CD4-positive, alpha-beta T cell treated with Interleukin-4 for 1 hour (primary cell): Measurements from ENCODE around the gene CASP7.
"Not testable (repeated sequence)": the region's sequence is repeated elsewhere in the genome, so short reads cannot be mapped to it uniquely, and the experiment has no call there.

ENCODE experiments used
- DNase-seq, 2 donors: peaks; one replicate each; pipeline ENCODE4 v3.0.0-alpha.2; 2020 to 2022

Gene CASP7

GRCh38 chr10:113679463-113680189 is at the start of gene CASP7:
Gene CASP7 (plus strand): TSS chr10:113679912. CDS start chr10:113697494, 17,582 bp downstream.
- DNase-seq, result peak; percentile 83 to 86

GRCh38 chr10:113630929-113631533 is 48.7 kb upstream of the CASP7 start:
- DNase-seq, result no peak

- no peak for DNase-seq
Measured at GRCh38 chr10:113631684-113632367, 47.9 kb upstream of the CASP7 start.

DNA sequence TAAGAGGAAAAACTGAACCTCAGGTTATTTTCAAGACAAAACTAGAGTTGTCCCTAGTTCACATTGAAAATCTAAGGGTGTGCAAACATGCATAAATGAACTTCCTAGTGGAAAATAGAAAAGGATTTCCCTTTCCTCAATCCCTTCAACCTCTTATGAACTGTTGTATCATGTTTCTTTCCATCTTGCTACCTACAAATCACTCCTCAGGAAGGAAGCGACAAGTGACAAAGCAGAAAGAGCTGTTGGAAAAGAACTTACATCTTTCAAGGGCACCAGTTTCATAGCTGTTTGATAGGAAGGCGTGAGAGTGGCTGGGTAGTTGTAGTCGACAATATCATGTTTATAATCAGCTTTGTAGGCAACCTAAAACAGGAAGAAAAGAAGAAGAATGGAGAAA is 39.7 kb upstream of the CASP7 start:
- no peak for DNase-seq

DNA sequence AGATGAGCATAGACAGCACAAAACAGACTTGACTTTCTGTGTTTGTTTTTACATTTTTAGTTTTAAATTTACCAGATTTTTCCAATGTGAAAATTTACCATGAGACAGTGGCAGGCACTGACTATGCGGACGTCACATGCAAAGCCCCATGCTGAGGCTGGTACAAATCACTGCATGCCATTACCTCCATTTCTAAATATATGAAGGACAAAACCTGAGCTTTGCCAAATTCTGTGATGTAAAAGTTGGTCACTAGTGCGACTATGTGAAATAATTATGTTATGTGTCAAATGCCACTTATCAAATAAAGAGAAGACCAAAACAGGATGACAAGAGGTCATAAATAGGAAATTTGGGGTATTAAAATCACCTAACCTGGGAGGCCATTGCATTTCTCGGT is 38.0 kb upstream of the CASP7 start:
- DNase-seq, result no peak

DNA sequence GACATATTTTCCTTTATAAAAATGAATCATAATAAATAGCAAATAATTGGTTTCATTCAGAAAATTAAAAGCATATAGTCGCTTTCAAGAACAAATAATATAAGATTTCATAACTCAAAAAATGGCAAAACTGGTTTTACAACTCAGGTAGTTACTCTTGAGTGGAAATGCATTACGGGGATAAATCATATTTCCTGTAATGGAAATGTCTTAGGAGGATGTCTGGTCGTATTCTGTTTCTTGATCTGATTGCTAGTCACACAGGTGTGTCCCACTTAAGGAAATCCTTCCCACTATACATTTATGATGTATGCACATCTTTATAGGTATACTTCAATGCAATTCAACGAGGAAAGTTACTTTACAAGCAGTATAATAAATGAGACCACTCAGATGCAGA is 36.5 kb upstream of the CASP7 start:
- no peak for DNase-seq

DNA sequence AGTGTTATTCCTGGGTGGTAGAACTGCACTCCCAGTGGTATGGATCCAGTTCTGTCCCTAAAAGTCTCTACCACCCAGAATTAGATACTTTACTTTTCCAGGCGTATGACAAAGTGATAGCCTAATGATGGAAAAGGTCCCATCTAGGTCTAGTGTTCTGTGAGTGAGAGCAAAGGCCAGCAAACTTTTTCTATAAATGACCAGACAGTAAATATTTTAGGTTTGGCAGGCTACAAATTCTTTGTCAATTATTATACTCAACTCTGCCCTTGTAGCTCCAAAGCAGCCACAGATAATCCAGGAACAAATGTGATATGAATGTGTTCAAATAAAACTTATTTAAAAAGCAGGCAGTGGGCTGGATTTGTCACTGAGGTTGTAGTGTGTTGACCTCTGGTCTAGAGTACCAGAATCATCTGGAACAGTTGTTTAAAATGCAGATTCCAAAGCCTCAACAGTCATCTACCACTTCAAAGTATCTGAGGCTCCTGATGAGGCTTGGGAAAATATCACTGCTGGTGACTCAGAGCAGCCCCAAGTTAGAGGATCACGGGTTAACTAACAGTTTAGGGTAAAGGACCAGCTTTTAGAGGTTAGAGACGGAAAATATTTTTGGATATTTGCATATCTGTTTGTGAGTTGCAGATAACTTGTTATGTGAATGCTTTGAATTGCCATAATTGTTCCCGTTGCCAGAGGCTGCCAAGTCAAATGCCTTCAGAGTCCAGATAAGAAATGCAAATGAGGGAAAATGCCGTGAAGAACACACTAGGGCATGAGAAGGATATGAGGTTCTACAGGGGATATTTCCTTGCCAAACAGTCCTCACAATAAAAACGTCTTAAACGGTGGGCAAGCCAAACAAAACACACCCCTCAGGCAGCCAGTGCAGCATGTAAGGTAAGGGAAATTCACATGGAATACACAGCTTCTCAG is 35.3 kb upstream of the CASP7 start:
- no peak for DNase-seq

DNA sequence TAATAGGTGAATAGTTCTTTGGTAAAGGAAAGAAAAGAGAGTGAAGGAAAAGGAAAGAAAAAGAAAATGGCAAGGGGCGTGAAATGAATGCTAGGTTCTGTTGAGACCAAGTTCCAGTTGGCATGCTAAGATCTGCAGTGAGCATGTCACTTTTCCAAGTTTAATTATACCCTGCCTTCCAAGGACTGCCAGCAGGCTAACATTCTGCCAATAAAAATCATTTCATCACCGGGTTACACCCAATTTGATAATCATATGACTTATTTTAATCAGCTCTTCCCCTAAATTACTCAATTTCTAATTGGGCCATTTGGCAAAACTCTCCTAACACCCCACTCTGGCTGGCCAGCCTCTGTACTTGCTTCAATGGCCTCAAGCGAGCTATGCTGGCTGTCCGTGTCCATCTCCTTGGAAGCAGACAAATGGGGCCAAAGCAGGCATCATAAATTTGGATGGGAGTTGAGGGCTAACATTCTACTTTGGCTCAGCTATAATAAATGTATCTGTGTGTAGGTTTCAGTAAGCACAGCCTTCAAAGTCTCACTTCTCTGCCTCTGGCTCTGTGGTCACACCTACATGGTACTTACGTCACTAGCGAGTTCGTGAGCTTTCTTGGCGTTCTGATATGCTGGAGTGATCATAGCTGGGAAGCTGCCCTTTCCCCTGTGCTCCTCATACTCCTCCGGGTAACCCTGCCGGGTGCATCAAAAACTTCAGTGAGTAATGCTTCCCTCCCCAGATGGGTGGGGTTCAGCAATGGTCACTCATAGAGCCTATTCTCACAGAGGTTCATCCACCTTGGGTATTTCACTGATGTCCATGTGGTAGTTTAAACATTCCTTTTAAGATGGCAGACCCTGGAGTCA is 33.1 kb upstream of the CASP7 start:
- DNase-seq, result no peak

DNA sequence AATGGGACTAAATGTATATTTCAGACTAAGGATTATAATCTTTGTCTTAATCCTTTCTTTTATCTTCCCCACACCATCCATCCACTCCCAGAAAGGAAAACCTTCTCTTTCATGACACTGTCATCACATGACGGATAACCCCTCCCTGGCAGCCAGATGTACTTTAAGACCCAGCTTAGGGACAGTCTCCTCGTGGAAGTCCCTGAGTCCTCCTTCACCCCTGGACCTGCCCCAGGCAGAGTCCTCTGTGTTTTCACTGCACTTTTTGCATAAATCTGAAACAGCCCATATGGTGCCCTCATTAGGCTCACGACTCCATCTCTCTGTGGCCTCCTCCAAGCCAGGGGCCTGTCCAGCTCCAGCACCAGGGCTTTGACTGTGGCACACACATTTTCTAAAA is 31.9 kb upstream of the CASP7 start:
- no peak for DNase-seq

- no peak for DNase-seq
Measured at GRCh38 chr10:113648478-113648877, 31.2 kb upstream of the CASP7 start.

DNA sequence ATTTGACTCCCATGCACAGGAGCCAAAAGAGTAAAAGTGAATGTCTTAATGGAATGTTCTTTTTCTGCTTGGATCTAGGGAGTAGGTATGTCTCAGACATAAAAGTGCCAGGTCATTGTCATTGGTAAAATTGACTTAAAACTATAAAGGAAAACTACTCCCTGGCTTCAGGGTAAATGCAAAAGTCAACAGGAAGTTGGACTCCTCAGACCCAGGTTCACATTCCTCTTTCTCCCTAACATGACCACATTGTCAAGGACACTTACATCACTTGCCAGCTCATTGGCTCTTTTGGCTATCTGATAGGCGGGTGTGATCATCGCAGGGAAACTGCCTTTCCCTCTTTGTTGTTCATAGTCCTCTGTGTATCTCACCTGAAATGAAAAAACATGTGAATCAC is 29.5 kb upstream of the CASP7 start:
- no peak for DNase-seq

DNA sequence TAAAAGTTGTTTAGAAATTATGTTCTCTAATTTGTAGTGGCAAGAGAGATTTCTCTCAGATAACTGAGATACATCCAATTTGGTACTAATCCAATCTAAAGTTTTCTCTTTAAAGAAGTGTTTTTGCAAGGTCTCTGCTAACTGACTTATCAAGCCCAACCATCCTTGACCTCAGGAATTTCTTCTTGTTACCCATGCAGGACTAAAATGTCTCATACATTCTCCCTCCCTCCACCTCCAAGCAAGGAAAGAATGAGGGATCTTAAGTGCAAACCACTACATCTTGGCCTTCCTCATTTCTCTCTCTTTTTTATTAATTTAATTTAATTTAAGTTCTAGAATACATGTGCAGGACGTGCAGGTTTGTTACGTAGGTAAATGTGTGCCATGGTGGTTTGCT is 28.7 kb upstream of the CASP7 start:
- DNase-seq, result no peak

DNA sequence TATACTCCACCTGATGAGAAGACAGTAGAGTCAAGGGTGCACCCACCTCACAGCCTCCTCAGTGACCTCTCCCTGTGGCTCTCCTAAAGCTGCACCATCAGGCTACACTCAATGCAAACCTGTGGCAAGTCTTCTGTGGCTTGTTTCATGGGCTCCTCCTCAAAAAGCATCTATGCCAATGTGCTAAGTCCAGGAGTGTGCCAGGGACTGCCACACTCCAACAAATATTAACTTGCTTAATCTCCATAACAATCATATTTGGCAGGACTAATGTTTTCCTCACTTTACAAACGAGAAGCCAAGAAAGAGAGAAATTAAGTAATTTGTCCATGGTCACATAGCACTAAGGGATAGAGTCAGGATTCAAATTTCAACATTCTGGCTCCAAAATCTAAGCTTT is 27.8 kb upstream of the CASP7 start:
- no peak for DNase-seq

DNA sequence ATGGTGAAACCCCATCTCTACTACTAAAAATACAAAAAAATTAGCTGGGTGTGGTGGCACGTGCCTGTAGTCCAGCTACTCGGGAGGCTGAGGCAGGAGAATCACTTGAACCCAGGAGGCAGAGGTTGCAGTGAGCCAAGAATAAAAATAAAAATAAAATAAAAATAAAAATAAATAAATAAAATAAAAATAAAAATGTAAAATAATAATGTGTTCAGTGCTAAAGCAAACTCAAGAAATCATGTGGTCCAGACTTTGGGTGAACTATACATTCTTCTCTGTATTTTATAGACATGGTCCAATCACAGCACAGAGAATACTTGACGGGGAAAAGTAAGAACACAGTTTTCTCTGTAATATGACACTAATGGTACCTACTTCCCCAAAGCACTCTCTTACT is 27.3 kb upstream of the CASP7 start:
- not testable (repeated sequence) for DNase-seq

GRCh38 chr10:113656896-113657295 is 22.8 kb upstream of the CASP7 start:
- DNase-seq, result no peak

- no peak for DNase-seq
Measured at GRCh38 chr10:113657544-113657943, 22.2 kb upstream of the CASP7 start.

DNA sequence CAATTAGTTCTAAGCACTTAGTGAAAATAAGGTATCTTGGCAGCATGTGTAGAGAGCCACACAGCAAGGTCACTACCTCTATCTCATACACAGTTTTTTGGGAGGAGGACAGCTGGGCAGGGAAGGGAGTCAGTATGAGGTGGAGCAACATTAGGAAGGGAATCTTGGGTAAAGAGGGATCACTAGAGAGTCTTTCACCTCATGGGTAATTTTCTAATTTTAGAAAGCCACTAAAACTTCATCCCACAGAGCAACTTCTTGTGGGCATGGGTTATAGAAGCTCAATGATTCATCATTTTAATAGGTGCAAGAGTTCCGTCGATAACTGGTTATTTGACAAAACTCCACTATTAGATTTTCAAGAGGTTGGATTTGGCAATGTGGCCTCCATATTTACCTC is 18.4 kb upstream of the CASP7 start:
- DNase-seq, result no peak

GRCh38 chr10:113663142-113663541 is 16.6 kb upstream of the CASP7 start:
- DNase-seq, result no peak

DNA sequence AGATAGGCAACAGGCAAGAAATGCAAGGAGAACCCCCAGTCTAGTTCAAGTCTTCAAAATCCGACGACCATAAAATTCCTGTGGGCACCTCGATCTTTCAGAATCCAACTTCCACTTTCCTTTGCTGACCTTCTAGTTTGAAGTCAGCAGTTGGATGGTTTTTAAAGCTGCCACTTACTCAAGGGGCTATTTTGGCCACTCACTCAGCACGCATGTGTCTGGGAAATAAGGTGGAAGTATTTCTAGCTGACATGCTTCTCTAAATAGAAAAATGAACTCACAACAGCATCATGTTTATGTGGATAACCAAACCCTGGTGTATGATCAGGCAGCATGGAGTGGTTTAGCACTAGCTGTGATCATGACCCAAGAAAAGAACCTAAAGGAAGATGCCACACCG is 15.8 kb upstream of the CASP7 start, which contains the start of gene NRAP:
TSS of gene NRAP (minus strand) at position 134 of the 400 bp plus-strand sequence. CDS start 159 bp downstream, outside the sequence.
- no peak for DNase-seq

DNA sequence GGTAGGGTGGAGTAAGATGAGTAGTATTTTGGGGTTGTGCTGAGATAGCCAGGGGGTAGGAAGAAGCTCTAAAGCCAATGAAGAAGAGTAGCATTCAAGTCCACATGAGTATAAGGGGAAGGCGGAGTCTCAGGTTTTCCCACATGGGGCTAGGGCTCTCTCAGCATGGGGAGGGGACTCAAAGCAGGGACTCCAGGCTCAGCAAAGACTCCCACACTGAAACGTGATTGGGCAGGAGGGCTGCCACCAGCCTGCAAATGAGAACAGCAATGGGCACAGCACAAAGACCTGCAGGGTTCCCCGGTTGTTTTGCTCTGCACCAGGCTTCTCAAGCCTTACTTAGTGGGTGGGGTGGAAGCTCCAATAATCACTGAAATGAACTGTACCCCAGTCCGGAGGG is 14.4 kb upstream of the CASP7 start:
- DNase-seq, result no peak

DNA sequence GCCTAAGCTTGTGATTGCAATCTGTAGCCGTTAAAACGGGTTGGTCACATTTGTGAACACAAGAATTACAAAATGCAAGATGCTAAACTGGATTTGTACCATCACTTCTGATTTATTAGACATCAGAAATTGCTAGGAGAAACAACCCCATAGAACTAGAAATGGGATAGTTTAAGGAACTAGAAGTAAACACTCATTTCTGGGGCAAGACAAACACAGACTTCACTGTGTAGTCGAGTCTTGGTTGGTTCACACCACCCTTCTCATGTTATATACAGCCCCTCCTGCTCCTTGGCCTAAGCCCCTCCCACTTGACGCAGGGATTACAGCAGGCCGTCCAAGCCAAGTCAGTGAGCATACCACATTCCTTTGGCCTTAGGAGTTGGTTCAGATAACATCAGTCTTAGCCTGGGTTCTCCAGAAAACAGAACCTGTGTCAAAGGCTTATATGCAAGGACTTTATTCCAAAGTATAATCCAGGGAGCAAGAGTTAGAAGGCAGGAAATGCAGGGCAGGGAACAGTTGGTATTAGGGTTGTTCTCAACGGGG is 13.8 kb upstream of the CASP7 start:
- DNase-seq, result no peak
